ENCODE results near the gene PDE6C. TPM values are rescaled to one million over a fixed set of nuclear protein-coding genes. Genes with fewer than 3 reads are reported as not detected.

Gene PDE6C
- total and polyA plus RNA-seq, 2 of the 8 experiments (the other 6 are each of a cell fraction or from before 2014, with no cell fraction given), result not detected

- H2AK5ac ChIP-seq (ENCODE audit: low read depth, low read length), result no peak overlapping the region
- no peak overlapping the region for H4K5ac ChIP-seq (ENCODE audit: insufficient read length, low read depth, low read length)
- H3K4me1 ChIP-seq (replicated peaks in 1 of 4; ENCODE audit: control insufficient read depth in 3 of 4, insufficient read depth in 4 of 4, low read length in 3 of 4), result peaks cover 3 to 5% (median 4%) of the 10 kb centered on the region in 4 experiments; a peak in 6 of 7 replicates
- H3K36me3 ChIP-seq (ENCODE audit: control insufficient read depth in 2 of 4, insufficient read depth in 4 of 4, low read length in 3 of 4), result no peaks in the 10 kb centered on the region
- no peak overlapping the region for H4K8ac ChIP-seq (ENCODE audit: extremely low read depth, insufficient read depth, low read length)
- H2BK15ac ChIP-seq (ENCODE audit: low read length), result no peak overlapping the region
- ChIA-PET CTCF (ENCODE audit: partially characterized antibody) (interaction anchor here (1.3 to 1.7 kb wide), 3 partner anchors 11 to 37 kb away, joined by 3 to 10 read pairs (median 4); no protein-coding TSS in a partner anchor), POLR2A (ENCODE audit: partially characterized antibody) (interaction anchor here (0.6 kb wide), 1 partner anchor 1088 kb away, joined by 3 read pairs; no protein-coding TSS in a partner anchor)
- peaks cover 0 to 1% (median 0%) of the 10 kb centered on the region in 4 experiments; a peak in 2 of 7 replicates for H3K27me3 ChIP-seq (replicated peaks in 1 of 4; ENCODE audit: control insufficient read depth in 3 of 4, extremely low read depth in 1 of 4, insufficient read depth in 3 of 4, low read length in 3 of 4)
- no peak overlapping the region for H3K56ac ChIP-seq (replicated peaks; ENCODE audit: insufficient read length, low read depth, low read length)
- WGBS, 2 experiments (ENCODE audit: extremely low coverage in 1 of 2, insufficient coverage in 1 of 2, insufficient read length in 1 of 2, insufficient replicate concordance in 2 of 2, low coverage in 1 of 2, low lambda C conversion rate in 2 of 2, missing lambda C conversion rate in 1 of 2), result 71% methylated on average over 8 of the region's 8 CpGs; no CpG with 5 or more reads in 1 of the 2 experiments
- no peak overlapping the region for H3K4me3 ChIP-seq (ENCODE audit: extremely low read depth in 1 of 4, insufficient read depth in 2 of 4, low read depth in 3 of 4, low read length in 4 of 4)
- H3K14ac ChIP-seq (ENCODE audit: insufficient read length), result no peak overlapping the region
- no peak overlapping the region for H2BK12ac ChIP-seq (ENCODE audit: low read depth, low read length)
- no peak overlapping the region for H2BK20ac ChIP-seq (ENCODE audit: low read length)
- FAIRE-seq (no peak), DNase-seq (ENCODE audit: low read depth in 1 of 2, low spot score in 2 of 2) (no peak)
- no peaks in the 10 kb centered on the region for H3K23me2 ChIP-seq (ENCODE audit: low read depth, low read length)
- 0 out of 2 replicates have a peak overlapping the region, but pooled peaks have one; percentile 4 for H2AFZ ChIP-seq (ENCODE audit: low read length)
- no peak overlapping the region for H3K4me2 ChIP-seq (ENCODE audit: insufficient read depth in 1 of 2, low read depth in 2 of 2, low read length in 2 of 2)
- H3K27ac ChIP-seq (ENCODE audit: low read depth, low read length), result no peak overlapping the region
- no peak overlapping the region for H2BK120ac ChIP-seq (replicated peaks; ENCODE audit: low read depth, low read length)
- H3K9me3 ChIP-seq (ENCODE audit: insufficient read depth in 2 of 2, low read depth in 1 of 2, low read length in 1 of 2), result no peaks in the 10 kb centered on the region
- no peak overlapping the region for H2BK5ac ChIP-seq (ENCODE audit: low read depth, low read length)
- no peaks in the 10 kb centered on the region for H3K79me1 ChIP-seq (ENCODE audit: low read depth, low read length)
- peak overlapping the region; percentile 48 for H3K4ac ChIP-seq (replicated peaks; ENCODE audit: insufficient read length, low read depth, low read length)
- H4K91ac ChIP-seq (replicated peaks; ENCODE audit: insufficient read length, low read length), result no peak overlapping the region
- H4K20me1 ChIP-seq (replicated peaks in 1 of 2; ENCODE audit: control insufficient read depth in 1 of 2, insufficient read depth in 2 of 2, low read length in 2 of 2), result no peaks in the 10 kb centered on the region
- no peak overlapping the region for H3K9ac ChIP-seq (replicated peaks in 1 of 4; ENCODE audit: extremely low read depth in 1 of 4, low read depth in 3 of 4, low read length in 3 of 4)
- H3K18ac ChIP-seq (ENCODE audit: extremely low read depth, low read length), result no peak overlapping the region
- H3K79me2 ChIP-seq (ENCODE audit: control insufficient read depth in 1 of 2, insufficient read depth in 2 of 2, low read length in 2 of 2), result no peaks in the 10 kb centered on the region
- no peak overlapping the region for H3K23ac ChIP-seq (ENCODE audit: insufficient read length)
- TF ChIP-seq CREB1 (IDR thresholded peaks at IDR 0.05), result no peak
- TF ChIP-seq RXRA (IDR thresholded peaks at IDR 0.05; ENCODE audit: insufficient read depth, low read depth, low read length), result no peak
- no peak for TF ChIP-seq ATF2 (IDR thresholded peaks at IDR 0.05; ENCODE audit: low read length)
- no peak for TF ChIP-seq SRF (IDR thresholded peaks at IDR 0.05; ENCODE audit: low read depth, low read length)
- no peak for TF ChIP-seq RNF2 (IDR thresholded peaks at IDR 0.05; ENCODE audit: borderline replicate concordance, low read depth, low read length, missing control alignments, poor library complexity, severe bottlenecking)
- TF ChIP-seq ASH2L (IDR thresholded peaks at IDR 0.05; ENCODE audit: low read length), result no peak
- TF ChIP-seq EP300 (IDR thresholded peaks at IDR 0.05; ENCODE audit: borderline replicate concordance in 1 of 2, low read depth in 2 of 2, low read length in 2 of 2), result no peak
- no peak for TF ChIP-seq PHF8 (conservative IDR thresholded peaks at IDR 0.05; ENCODE audit: low read depth, low read length)
- no peak for TF ChIP-seq HDAC2 (IDR thresholded peaks at IDR 0.05; ENCODE audit: borderline replicate concordance in 1 of 2, low read depth in 2 of 2, low read length in 2 of 2)
- TF ChIP-seq POLR2A (IDR thresholded peaks at IDR 0.05; ENCODE audit: control extremely low read depth in 1 of 2, low read depth in 2 of 2, low read length in 2 of 2), result no peak
Measured at GRCh38 chr10:93591065-93591808, 21.1 kb upstream of the PDE6C start.

All from H1 (cell line).